MM.1S (cell line): ENCODE results near the gene TRAT1.

Source experiments
- DNase-seq: peaks from one replicate; pipeline ENCODE4 v3.0.0-alpha.2; 2015
- H2AFZ ChIP-seq: fragments of 300-600 bp; sonication (generic); 2 replicates; pipeline ENCODE4 v1.6.0; 2016; ENCODE audit warnings: antibody characterized with exemption, low read length
- H3F3A ChIP-seq: fragments of 300-600 bp; sonication (generic); 2 replicates; pipeline ENCODE4 v1.6.1; 2016; ENCODE audit warnings: mild to moderate bottlenecking, antibody characterized with exemption, low read length, moderate library complexity, mixed read lengths; ENCODE audit not compliant: insufficient read depth
- H3K27ac ChIP-seq: fragments of 300-600 bp; sonication (generic); 2 replicates; pipeline ENCODE4 v1.5.1; 2016; ENCODE audit warnings: mild to moderate bottlenecking, low read length
- H3K27me3 ChIP-seq: fragments of 300-600 bp; sonication (generic); replicated peaks from 2 replicates; pipeline ENCODE4 v1.6.0; 2016; ENCODE audit warnings: low read length; ENCODE audit not compliant: insufficient read depth
- H3K36me3 ChIP-seq: fragments of 300-600 bp; sonication (generic); replicated peaks from 2 replicates; pipeline ENCODE4 v1.6.1; 2016; ENCODE audit warnings: mild to moderate bottlenecking, low read length, mixed read lengths; ENCODE audit not compliant: insufficient read depth
- H3K4me1 ChIP-seq: fragments of 300-600 bp; sonication (generic); 2 replicates; pipeline ENCODE4 v1.6.1; 2016; ENCODE audit warnings: low read length, mixed read lengths
- H3K4me2 ChIP-seq: fragments of 300-600 bp; sonication (generic); 2 replicates; pipeline ENCODE4 v1.6.0; 2016; ENCODE audit warnings: low read depth, low read length
- H3K4me3 ChIP-seq: fragments of 300-600 bp; sonication (generic); 2 replicates; pipeline ENCODE4 v1.5.1; 2016; ENCODE audit warnings: low read length, mixed read lengths
- H3K79me2 ChIP-seq: fragments of 300-600 bp; sonication (generic); 2 replicates; pipeline ENCODE4 v1.6.1; 2016; ENCODE audit warnings: mixed run types, low read length, mixed read lengths
- H3K9ac ChIP-seq: fragments of 300-600 bp; sonication (generic); 2 replicates; pipeline ENCODE4 v1.6.1; 2016; ENCODE audit warnings: low read length, mixed read lengths
- H3K9me2 ChIP-seq: fragments of 300-600 bp; sonication (generic); replicated peaks from 2 replicates; pipeline ENCODE4 v1.6.1; 2016; ENCODE audit warnings: mild to moderate bottlenecking, low read length, mixed read lengths; ENCODE audit not compliant: insufficient read depth
- H3K9me3 ChIP-seq: fragments of 300-600 bp; sonication (generic); replicated peaks from 2 replicates; pipeline ENCODE4 v1.6.1; 2016; ENCODE audit warnings: mild to moderate bottlenecking, low read length, mixed read lengths; ENCODE audit not compliant: insufficient read depth
- H4K20me1 ChIP-seq: fragments of 300-600 bp; sonication (generic); 2 replicates; pipeline ENCODE4 v1.6.1; 2016; ENCODE audit warnings: mild to moderate bottlenecking, low read length, moderate library complexity, mixed read lengths; ENCODE audit not compliant: insufficient read depth
- CTCF ChIP-seq: fragments of 300-600 bp; sonication (generic); IDR thresholded peaks from 2 replicates; pipeline ENCODE4 v1.5.1; 2016; ENCODE audit warnings: antibody characterized with exemption, low read length, mixed read lengths
- EZH2 ChIP-seq: fragments of 300-600 bp; sonication (generic); optimal IDR thresholded peaks from 2 replicates; pipeline ENCODE3; 2017; ENCODE audit warnings: low read depth, mild to moderate bottlenecking, antibody characterized with exemption, low read length, mixed read lengths
- EZH2phosphoT487 ChIP-seq: fragments of 300-600 bp; sonication (generic); IDR thresholded peaks from 2 replicates; pipeline ENCODE4 v1.6.1; 2018; ENCODE audit warnings: antibody characterized with exemption, low read length

TRAT1 gene

GRCh38 chr3:108838436-108838835, 15.8 kb downstream of the TRAT1 start:
- Histone ChIP-seq H3K79me2 (peaks cover 14% of the 10 kb centered on the region; the same call in 1 of the 2 replicates), H3K9me3 (no peaks in the 10 kb centered on the region), H3K9ac (no peak overlapping the region), H4K20me1 (no peaks in the 10 kb centered on the region), H3K4me2 (no peak overlapping the region), H2AFZ (no peak overlapping the region), H3F3A (no peaks in the 10 kb centered on the region), H3K9me2 (no peaks in the 10 kb centered on the region), H3K4me1 (peaks cover 17% of the 10 kb centered on the region), H3K36me3 (no peaks in the 10 kb centered on the region), H3K4me3 (no peak overlapping the region), H3K27ac (no peak overlapping the region), H3K27me3 (no peaks in the 10 kb centered on the region)
- DNase-seq, result no peak
- TF ChIP-seq EZH2phosphoT487, result no peak
- no peak for TF ChIP-seq CTCF
- TF ChIP-seq EZH2, result no peak

GRCh38 chr3:108845709-108846293, 23.2 kb downstream of the TRAT1 start:
- Histone ChIP-seq H2AFZ (no peak overlapping the region), H3K9me3 (no peaks in the 10 kb centered on the region), H3K79me2 (no peaks in the 10 kb centered on the region), H3K4me1 (peaks cover 21% of the 10 kb centered on the region), H3K4me2 (no peak overlapping the region), H3K9me2 (no peaks in the 10 kb centered on the region), H3K27me3 (no peaks in the 10 kb centered on the region), H3K27ac (no peak overlapping the region), H3K4me3 (no peak overlapping the region), H4K20me1 (no peaks in the 10 kb centered on the region), H3F3A (peaks cover 5% of the 10 kb centered on the region; the same call in 1 of the 2 replicates), H3K9ac (no peak overlapping the region), H3K36me3 (no peaks in the 10 kb centered on the region)
- no peak for TF ChIP-seq CTCF
- TF ChIP-seq EZH2phosphoT487, result no peak
- no peak for TF ChIP-seq EZH2
- DNase-seq, result no peak

GRCh38 chr3:108847187-108847586, 24.6 kb downstream of the TRAT1 start:
- TF ChIP-seq CTCF (no peak), EZH2phosphoT487 (no peak), EZH2 (no peak)
- H3K27ac ChIP-seq, result no peak overlapping the region

More at GRCh38 chr3:108847187-108847586, 24.6 kb downstream of the TRAT1 start:
- H3K9ac ChIP-seq, result no peak overlapping the region
- no peak overlapping the region for H3K4me2 ChIP-seq
- no peaks in the 10 kb centered on the region for H3K27me3 ChIP-seq
- H2AFZ ChIP-seq, result no peak overlapping the region
- H3K9me2 ChIP-seq, result no peaks in the 10 kb centered on the region
- DNase-seq, result no peak
- H3K36me3 ChIP-seq, result no peaks in the 10 kb centered on the region
- H4K20me1 ChIP-seq, result no peaks in the 10 kb centered on the region
- H3F3A ChIP-seq, result peaks cover 5% of the 10 kb centered on the region; the same call in 1 of the 2 replicates
- no peak overlapping the region for H3K4me3 ChIP-seq
- no peaks in the 10 kb centered on the region for H3K79me2 ChIP-seq
- H3K4me1 ChIP-seq, result peaks cover 21% of the 10 kb centered on the region
- no peaks in the 10 kb centered on the region for H3K9me3 ChIP-seq
